Measurements from ENCODE around the gene PIWIL4.

PIWIL4 gene

GRCh38 chr11:94583213-94583865 is 16.2 kb downstream of the PIWIL4 start:
- TF ChIP-seq, protein P1, sequence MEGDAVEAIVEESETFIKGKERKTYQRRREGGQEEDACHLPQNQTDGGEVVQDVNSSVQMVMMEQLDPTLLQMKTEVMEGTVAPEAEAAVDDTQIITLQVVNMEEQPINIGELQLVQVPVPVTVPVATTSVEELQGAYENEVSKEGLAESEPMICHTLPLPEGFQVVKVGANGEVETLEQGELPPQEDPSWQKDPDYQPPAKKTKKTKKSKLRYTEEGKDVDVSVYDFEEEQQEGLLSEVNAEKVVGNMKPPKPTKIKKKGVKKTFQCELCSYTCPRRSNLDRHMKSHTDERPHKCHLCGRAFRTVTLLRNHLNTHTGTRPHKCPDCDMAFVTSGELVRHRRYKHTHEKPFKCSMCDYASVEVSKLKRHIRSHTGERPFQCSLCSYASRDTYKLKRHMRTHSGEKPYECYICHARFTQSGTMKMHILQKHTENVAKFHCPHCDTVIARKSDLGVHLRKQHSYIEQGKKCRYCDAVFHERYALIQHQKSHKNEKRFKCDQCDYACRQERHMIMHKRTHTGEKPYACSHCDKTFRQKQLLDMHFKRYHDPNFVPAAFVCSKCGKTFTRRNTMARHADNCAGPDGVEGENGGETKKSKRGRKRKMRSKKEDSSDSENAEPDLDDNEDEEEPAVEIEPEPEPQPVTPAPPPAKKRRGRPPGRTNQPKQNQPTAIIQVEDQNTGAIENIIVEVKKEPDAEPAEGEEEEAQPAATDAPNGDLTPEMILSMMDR (IDR thresholded peaks at IDR 0.05; ENCODE audit: extremely low read depth, insufficient read depth, missing control alignments): no peak
- DNase-seq (ENCODE audit: low spot score): no peak
- in situ Hi-C loops (cut with MboI; ENCODE audit: low pct_unique_long_range_greater_than_20kb, low sequenced_read_pairs, unreplicated experiment): no loop called here

DNA sequence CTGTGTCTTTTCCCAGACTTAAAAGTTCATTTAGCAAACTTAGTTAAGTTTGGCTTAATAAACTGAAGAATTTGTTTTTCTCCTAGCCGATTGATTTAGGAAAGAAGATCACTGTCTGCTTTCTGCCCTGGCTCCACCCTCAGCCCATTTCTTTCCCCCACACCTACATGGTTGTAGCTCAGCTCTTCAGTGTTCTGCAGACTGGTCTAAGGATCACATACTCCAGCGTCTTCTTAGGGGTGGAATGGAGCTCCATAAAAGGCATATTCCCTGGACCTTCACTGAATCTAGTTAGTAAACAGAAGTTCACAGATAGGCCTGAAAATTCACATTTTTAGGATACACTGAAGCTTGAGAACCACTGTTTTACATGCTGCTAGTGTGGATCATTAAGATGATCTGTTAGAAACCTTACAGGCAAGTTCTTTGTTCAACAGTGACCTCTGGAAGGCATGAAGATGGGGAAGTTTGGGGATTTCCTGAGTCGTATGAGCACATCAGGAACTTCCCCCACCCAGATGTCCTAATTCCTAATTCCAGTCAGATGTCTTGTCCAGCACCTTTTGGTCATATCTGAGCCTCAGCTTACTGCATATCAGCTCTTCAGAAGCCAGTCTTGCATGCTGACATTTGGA is 16.8 kb downstream of the PIWIL4 start:
- TF ChIP-seq, protein P1 (IDR thresholded peaks at IDR 0.05; ENCODE audit: extremely low read depth, insufficient read depth, missing control alignments): no peak
- in situ Hi-C loops (cut with MboI; ENCODE audit: low pct_unique_long_range_greater_than_20kb, low sequenced_read_pairs, unreplicated experiment): no loop called here
- no peak for DNase-seq (ENCODE audit: low spot score)

DNA sequence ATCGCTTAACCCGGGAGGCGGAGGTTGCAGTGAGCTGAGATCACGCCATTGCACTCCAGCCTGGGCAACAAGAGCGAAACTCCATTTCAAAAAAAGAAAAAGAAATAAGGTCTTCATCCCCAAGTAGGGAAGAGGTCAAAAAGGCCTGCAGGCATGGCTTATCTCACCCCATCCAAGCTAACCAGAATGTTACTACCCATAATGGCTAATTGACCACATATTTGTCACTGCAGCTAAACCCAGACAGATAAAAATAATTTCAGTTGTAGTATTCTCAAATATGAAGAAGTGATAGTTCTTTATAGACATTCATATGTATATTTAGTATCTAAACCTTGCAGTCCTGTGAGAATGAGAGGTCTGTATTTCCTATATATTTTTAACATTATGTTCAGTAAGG is 17.8 kb downstream of the PIWIL4 start:
- in situ Hi-C loops (cut with MboI; ENCODE audit: low pct_unique_long_range_greater_than_20kb, low sequenced_read_pairs, unreplicated experiment): no loop called here
- no peak for DNase-seq (ENCODE audit: low spot score)
- TF ChIP-seq, protein P1 (IDR thresholded peaks at IDR 0.05; ENCODE audit: extremely low read depth, insufficient read depth, missing control alignments): no peak

DNA sequence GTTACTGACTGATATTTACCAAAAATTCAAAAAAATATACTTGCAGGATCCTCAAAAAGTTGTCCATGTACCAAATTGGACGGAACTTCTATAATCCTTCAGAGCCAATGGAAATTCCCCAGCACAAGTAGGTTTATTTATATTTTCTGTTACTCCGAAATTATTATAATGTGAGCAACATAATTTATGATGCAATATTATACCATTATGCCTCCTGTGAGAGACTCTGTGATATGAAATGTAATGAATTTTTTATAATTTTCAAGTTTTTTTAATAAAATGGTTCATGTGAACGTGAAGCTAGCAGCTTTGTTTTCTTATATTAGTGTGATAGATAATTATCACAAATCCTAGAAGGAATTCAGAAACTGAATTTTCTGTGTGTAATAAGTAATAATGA is 18.2 kb downstream of the PIWIL4 start:
- in situ Hi-C loops (cut with MboI; ENCODE audit: low pct_unique_long_range_greater_than_20kb, low sequenced_read_pairs, unreplicated experiment): no loop called here
- TF ChIP-seq, protein P1 (IDR thresholded peaks at IDR 0.05; ENCODE audit: extremely low read depth, insufficient read depth, missing control alignments): no peak
- DNase-seq (ENCODE audit: low spot score): no peak

DNA sequence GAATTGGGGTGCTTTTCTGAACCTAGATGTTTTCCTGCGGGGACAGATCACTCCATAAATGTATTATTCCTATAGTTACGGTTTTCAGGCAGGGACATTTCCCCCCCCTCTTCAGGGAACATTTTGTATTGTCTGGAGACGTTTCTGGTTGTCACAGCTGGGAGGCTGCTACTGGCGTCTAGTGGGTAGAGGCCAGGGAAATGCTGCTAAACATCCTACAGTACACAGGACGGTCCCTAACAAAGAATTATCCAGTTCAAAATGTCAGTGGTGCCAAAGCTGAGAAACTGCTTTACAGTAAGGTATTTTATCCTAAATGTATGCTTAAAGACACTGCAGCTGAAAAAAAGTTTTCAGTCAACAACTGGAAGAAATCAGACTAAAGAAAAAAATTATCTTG is 19.4 kb downstream of the PIWIL4 start:
- in situ Hi-C loops (cut with MboI; ENCODE audit: low pct_unique_long_range_greater_than_20kb, low sequenced_read_pairs, unreplicated experiment): no loop called here
- TF ChIP-seq, protein P1 (IDR thresholded peaks at IDR 0.05; ENCODE audit: extremely low read depth, insufficient read depth, missing control alignments): no peak

DNA sequence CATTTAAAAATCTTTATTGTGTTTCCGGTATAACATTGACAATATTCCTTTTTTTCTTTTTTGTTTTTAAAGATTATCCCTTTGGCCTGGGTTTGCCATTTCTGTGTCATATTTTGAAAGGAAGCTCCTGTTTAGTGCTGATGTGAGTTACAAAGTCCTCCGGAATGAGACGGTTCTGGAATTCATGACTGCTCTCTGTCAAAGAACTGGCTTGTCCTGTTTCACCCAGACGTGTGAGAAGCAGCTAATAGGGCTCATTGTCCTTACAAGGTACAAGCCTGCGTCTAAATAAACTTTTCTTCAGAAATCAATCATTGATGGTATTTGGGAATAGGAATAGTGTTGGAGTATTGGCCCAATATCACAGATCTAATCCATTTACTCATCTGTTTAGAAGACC is 19.8 kb downstream of the PIWIL4 start:
- TF ChIP-seq, protein P1 (IDR thresholded peaks at IDR 0.05; ENCODE audit: extremely low read depth, insufficient read depth, missing control alignments): no peak
- in situ Hi-C loops (cut with MboI; ENCODE audit: low pct_unique_long_range_greater_than_20kb, low sequenced_read_pairs, unreplicated experiment): no loop called here
- DNase-seq (ENCODE audit: low spot score): no peak

More for the DNA sequence above, 19.4 kb downstream of the PIWIL4 start:
- DNase-seq (ENCODE audit: low spot score): no peak

All from GM13977 (cell line).